HG02884 (cell line): ENCODE results near the gene ST8SIA1.
A peak's percentile ranks its signal among the peaks of the same experiment; 100 is the strongest.
"Not testable (repeated sequence)": the region's sequence is repeated elsewhere in the genome, so short reads cannot be mapped to it uniquely, and the experiment has no call there.

ENCODE experiments used
- ATAC-seq: cut with Tn5 transposase; IDR thresholded peaks from one replicate; pipeline ENCODE4 v1.9.1; 2021; ENCODE audit warnings: mild to moderate bottlenecking, moderate library complexity; ENCODE audit not compliant: unreplicated experiment

Gene ST8SIA1, protein sequence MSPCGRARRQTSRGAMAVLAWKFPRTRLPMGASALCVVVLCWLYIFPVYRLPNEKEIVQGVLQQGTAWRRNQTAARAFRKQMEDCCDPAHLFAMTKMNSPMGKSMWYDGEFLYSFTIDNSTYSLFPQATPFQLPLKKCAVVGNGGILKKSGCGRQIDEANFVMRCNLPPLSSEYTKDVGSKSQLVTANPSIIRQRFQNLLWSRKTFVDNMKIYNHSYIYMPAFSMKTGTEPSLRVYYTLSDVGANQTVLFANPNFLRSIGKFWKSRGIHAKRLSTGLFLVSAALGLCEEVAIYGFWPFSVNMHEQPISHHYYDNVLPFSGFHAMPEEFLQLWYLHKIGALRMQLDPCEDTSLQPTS

DNA sequence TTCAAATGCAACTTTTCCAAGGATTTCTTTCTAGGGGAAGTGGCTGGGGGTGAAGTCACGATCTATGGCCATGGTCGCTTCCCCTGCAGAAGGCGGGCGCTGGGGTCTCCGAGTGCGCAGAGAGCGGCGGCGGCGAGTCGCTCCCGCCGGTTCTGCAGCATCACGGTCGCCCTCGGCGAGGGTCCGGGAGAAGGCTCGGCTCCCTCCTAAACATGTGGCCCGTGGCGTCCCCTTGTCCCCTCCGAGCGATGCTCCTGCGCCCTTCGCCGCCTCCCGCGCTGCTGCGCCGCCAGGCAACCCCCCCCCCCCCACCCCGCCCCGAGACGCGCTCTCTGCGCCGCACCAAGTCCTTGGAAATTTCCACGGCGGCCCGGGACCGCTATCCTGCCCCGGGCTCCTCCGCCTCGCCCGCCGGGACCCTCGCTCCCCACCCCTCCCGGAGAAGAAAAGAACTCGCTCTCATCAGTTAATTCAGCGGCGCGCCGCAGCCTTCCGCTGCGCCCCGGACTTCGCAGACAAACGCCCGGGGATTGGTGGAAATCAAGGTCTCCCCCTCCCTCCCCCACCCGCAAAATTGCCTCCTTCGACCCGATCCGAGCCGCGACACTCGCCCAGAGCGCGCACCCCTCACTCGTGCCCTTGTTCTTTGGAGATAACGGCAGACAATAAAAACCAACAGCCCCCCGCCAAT lies at the start of gene ST8SIA1:
ST8SIA1 (minus strand) TSS at position 298 of the 691 bp plus-strand sequence. CDS start 475 bp downstream, outside the sequence.
- peak; percentile 2 for ATAC-seq

DNA sequence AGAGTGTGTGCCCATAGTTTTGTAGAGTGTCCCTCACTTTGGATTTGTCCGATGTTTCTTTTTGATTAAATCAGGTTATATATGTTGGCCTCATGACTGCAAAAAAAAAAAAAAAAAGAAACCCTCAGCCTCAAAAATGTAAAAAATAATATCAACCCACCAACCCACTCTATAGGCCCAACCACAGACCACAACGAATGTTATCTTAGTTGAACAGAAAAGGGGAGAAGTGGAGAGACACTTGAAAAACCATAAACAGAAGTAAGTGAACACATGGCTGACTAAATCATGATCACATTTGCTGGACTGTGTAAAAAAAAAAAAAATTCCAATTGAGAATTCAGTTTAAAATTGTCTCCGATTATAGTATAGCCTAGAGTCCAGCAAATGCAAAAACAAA lies 45.5 kb upstream of the ST8SIA1 start:
- ATAC-seq, result no peak

DNA sequence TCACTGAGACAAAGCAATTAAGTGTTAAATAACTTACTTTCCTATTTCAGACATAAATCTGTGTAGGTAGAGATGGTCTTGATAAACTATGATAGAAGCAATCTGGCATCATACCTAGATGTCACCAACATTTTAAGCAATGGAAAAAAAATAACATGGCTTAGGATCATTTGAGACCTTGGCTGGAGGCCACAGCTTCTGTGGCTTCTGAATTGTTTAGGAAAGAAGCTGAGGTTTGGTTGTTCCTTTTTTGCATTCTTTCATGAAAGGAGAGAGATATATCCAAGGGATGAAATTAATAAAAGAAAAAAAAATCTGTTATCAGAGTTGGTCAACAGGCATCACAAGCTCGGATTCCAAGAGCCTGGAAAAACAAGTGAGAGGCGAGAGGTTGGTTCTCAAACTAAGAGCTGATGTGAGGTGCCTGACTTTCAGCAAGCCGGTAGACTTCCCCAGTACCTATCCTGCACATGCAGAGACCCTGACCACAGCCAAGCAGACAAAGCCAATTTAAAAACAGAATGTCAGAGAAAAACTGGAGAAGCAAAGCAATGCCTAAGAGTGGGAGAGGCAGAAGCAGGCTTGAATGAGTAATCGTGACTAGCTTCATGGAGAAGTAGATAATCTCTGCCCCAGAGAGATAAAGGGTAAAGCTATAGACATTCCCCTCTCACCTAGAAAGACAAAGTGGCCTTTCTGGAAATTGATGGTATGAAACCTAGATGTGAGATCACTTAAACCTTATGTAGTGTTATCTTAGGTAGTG lies 43.4 kb upstream of the ST8SIA1 start:
- ATAC-seq, result no peak

DNA sequence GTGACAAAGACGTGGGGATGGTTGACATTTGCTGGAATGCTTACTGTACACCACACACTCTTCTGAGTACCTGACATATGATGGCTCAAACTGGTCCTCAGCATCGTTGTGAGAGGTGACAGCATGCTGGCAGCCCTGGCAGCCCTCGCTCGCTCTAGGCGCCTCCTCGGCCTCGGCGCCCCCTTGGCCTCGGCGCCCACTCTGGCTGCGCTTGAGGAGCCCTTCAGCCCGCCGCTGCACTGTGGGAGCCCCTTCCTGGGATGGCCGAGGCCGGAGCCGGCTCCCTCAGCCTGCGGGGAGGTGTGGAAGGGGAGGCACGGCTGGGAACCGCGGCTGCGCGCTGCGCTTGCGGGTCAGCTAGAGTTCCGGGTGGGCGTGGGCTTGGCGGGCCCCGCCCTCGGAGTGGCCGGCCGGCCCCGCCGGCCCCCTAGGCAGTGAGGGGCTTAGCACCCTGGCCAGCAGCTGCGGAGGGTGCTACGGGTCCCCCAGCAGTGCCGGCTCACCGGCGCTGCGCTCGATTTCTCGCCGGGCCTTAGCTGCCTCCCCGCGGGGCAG lies 42.2 kb upstream of the ST8SIA1 start:
- ATAC-seq, result not testable (repeated sequence)

DNA sequence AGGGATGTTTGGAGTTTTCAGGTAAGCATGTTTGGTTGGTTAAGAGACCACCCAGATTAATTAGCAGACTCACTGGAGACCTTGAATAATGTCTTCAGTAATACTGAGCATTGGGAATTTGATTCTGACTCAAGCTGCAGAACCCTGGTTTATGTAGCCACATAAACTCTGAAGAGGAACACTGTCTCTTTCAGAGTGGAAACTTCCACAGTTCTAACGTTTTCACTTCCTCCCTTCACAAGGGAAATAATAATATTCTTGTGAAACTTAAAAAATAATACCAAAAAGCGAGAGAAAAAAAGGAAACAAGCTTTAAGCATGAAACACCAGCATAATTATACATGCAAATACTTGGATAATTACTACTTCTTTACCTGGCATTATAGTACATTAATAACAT lies 40.0 kb upstream of the ST8SIA1 start:
- no peak for ATAC-seq

DNA sequence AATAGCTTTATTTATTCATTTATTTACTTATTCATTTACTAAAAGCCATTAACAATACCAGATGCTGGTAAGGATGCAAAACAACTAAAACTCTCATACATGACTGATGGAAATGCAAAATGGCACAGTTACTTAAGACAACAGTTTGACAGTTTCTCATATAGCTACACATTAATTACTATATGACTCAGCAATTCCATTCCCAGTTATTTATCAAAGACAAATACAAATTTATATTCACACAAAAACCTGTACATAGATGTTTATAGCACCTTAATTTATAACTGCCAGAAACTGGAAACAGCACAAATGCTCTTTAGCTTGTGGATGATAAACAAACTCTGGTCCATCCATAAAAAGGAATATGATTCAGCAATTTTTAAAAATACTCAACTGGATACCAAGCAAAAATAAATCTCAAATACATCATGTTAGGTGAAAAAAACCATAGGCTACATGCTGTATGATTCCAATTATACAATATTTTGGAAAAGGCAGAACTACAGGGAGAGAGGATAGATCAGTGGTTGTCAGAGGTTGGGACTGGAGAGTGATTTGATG lies 37.9 kb upstream of the ST8SIA1 start:
- no peak for ATAC-seq

DNA sequence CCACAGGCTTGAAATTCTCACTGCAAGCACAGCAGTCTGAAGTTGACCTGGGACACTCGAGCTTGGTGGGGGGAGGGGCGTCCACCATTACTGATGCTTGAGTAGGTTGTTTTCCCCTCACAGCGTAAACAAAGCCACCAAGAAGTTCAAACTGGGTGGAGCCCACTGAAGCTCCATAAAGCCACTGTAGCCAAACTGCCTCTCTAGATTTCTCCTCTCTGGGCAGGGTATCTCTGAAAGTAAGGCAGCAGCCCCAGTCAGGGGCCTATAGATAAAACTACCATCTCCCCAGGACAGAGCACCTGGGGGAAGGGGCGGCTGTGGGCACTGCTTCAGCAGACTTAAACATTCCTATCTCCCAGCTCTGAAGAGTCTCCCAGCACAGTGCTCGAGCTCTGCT lies 31.7 kb upstream of the ST8SIA1 start:
- no peak for ATAC-seq

DNA sequence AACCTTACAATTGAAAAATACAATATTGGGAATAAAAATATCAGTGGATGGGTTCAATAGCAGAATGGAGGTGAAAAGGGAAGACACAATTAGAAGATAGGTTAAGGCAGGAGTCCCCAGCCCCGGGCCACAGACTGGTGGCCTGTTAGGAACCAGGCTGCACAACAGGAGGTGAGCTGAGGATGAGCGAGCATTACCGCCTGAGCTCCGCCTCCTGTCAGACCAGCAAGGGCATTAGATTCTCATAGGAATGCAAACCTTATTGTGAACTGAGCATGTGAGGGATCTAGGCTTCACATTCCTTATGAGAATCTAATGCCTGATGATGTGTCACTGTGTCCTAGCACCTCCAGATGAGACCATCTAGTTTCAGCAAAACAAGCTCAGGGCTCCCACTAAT lies 27.3 kb upstream of the ST8SIA1 start:
- no peak for ATAC-seq

DNA sequence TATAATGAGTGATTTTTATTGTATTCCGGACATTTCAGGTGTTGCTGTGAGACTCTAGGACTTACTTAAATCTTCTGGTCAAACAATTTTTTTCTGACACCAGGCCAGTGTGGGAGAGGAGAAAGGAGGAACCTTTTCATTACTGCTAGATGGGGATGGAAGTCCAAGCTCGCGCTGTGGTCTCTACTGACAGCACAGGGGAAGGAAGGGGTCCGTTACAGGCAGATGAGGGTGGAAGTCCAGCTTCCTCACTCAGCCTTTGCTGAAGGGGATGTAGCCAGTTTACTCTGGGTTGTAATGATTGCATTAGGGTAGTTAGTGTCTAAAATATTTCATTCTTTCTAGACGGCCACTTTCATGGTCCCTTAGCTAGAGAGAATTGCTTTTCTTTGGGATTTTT lies 26.3 kb upstream of the ST8SIA1 start:
- no peak for ATAC-seq

DNA sequence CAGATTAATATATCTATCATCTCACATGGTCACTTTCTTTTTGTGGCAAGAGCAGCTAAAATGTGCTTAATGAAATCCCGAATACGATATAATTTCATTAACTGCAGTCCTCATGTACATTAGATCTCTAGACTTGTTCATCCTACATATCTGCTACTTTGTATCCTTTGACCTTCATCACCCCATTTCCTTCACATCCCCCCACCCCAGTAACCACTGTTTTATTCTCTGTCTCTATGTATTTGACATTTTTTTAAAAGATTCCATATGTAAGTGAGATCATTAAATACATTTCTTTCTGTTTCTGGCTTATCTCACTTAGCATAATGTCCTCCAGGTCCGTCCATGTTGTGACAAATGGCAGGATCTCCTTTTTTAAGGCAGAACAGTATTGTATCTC lies 23.0 kb upstream of the ST8SIA1 start:
- ATAC-seq, result no peak

DNA sequence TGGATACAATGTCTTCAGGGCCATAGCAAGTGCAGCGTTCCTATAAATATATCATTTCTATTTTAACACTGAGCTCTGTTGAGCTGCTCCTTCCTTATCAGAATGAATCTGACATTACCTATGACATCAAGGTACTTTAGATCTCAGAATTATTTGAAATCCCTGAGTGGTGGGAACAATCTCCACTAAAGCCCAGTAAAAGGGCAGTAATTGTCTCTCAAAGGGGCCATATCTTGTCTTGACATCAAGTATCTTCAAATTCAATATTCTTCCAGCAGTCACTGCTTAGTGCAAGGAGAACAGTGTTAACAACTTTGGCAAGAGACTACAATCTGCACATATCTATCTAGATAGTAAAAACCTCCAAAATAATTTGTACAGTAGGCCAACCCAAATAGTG lies 21.7 kb upstream of the ST8SIA1 start:
- ATAC-seq, result no peak

DNA sequence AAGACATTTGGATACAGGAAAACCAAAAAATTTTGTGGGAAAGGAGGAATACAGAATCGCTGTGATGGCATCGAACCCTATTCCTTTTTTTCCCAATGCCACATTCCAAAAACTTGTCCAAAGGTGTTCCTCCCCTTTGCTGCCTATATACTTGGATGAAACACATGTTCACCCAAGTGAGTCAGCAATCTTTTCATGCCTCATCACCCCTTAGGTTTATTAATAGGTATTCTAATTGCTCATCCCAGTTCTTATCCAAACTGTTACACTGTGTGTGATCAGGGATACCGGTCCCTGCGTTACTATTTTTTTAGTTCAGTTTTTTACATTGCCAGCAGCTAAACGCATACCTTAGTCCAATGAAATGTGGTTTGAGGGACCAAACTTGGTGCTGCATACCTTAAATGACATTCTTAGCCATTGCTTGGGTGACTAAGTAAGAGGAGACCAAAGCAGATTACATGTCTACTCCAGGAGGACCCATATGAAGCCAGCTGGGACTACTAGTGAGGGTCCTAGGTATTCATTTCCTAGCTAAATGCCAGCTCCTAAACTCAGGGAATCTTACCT lies 20.6 kb upstream of the ST8SIA1 start:
- ATAC-seq, result no peak

DNA sequence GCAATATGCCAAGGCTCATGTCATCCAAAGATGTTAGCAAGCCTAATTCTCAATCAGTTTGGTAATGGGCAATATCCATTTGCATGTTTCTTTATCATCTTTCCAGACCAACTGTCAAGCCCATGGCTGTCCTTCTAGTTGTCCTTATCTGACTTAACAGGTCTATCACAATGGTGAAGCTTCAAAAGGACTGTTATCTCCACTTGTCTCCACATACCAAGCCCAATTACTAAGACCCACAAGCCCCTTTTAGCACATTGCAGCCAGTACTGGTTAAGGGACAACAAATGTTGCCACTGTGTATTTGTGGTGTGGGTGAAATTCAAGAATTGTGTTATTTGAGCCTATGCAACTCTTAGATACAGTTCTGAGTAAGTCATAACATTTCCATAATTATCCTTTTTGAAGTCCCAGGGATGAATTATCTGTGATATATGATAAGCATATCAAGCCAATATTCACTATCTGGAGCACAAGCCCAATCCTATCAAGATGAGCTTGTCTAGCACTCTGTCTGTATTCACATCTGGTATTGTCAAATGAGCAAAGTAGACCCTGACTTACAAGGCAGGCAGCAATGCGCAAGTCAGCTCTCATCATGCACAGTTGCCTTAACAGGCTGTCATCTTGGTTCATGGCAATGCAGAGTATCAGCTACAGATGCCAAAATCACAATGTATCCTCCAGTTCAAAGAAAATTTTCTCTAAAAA lies 19.3 kb upstream of the ST8SIA1 start:
- ATAC-seq, result no peak

DNA sequence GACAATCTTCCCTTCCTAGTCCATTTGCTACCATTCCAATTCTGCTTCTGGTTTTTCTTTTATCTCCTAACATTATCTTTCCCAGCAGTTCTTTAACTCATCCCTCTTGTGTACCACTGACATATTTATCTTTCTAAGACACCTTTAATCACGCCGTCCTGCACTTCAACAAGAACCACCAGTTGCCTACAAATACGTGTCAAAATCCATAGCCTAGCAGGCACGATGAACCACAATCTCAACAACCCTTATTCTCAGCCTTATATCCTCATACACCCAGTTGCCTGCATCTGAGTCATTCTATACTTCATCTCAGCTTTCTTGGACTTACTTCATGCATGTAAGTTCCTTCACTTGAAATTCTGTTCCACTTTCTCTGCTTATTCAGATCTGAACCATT lies 16.4 kb upstream of the ST8SIA1 start:
- no peak for ATAC-seq

DNA sequence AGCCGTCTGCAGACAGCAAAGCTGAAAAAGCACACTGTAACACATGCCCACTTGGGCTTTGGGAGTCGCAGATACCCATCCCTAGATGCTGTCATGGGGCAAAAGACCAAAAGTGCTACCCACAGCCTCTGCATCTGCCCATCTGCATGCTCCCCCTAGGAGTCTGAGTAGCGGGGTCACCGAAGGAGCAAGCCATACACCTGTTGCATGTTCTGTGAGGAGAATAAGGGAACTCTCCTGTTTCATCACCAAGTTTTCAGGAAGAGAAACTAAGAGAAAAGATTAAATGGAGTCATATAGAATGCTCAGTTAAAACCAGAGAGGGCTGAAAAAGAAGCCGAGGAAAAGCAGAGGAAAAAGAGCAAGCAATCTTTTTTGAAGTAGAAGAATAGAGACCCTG lies 13.7 kb upstream of the ST8SIA1 start:
- ATAC-seq, result no peak

DNA sequence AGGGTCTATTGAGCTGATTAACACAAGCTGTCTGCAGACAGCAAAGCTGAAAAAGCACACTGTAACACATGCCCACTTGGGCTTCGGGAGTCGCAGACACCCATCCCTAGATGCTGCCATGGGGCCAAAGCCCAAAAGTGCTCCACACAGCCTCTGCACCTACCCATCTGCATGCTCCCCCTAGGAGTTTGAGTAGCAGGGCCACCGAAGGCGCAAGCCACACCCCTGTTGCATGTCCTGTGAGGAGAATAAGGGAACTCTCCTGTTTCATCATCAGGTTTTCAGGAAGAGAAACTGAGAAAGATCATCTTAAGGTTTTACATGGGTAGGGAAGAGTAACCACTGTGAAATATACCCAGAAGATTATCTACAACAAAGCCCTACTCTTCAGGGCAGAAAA lies 5.6 kb upstream of the ST8SIA1 start:
- ATAC-seq, result no peak

DNA sequence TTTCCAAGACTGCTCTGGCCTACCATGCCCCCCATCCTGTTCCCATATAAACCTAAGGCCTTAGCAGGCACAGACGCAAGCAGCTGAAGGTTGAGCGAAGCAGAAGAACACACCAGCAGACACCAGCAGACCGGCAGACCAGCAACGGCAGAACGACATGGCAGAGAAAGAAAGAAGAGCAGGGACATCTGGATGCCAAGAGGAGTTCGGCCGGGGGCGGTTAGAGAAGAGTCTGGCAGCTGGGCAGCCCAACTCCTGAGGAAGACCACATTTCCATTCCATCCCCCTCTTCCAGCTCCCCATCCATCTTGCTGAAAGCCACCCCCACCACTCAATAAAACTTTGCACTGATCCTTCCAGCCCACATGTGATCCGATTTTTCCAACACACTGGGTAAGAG lies 5.2 kb upstream of the ST8SIA1 start:
- no peak for ATAC-seq

DNA sequence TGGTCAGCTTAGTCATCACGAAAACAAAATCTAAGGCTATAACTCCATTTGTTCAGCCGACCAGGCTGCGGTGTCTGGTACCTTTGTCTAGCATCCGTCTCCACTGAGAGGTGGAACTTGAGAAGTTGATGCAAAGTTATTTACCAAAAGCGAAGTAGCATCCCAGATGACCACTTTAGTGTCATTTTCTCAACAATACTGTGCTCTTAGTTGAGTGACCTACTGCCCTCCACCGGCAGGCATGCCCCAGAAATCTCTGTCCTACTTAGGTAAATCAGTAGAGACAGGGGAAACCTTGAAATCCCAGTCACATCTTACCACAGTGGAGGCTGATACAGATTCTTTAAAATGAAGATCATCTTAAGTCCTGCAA lies 1.3 kb upstream of the ST8SIA1 start:
- no peak for ATAC-seq

DNA sequence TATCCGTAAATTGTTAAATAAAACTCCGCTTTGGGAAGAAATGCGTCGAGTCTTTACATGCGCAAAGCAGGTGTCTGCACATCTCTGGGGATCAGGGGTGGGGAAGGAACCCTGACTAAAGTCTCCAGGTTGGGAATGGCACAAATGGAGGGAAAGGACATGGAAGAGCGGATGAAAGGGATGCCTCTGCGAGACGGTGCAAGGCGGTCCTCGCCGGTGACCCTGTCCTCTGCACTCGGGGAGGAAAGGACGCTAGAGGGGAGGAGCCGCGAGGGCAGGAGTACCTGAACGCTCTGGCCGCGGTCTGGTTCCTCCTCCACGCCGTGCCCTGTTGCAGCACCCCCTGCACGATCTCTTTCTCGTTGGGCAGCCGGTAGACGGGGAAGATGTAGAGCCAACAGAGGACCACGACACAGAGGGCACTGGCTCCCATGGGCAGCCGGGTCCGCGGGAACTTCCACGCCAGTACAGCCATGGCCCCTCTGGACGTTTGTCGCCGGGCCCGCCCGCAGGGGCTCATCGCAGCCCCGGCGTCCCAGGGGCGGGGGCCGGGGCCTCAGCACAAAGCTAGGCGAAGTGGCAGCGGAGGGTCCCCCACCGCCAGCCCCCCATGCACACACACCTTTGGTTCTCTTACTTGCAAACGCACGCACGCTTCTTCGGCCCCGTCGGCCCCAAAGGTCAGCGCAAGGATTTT lies 646 bp downstream of the ST8SIA1 start:
- ATAC-seq, result no peak
